DND-41 (cell line): ENCODE data around the gene MTMR2.

Experiments used
- ATAC-seq: fragments of 200-7000 bp; cut with Tn5 transposase; 3 replicates; pipeline ENCODE4 v1.9.1; 2021; ENCODE audit warnings: low read depth; ENCODE audit not compliant: insufficient read depth
- DNase-seq: peaks from one replicate; pipeline ENCODE4 v3.0.0-alpha.2; 2020
- H2AFZ ChIP-seq: 2 replicates; pipeline ENCODE4 v1.6.0; 2012; ENCODE audit warnings: low read depth, low read length
- H3K27ac ChIP-seq: 2 replicates; pipeline ENCODE4 v1.5.1; 2012; ENCODE audit warnings: low read length, inconsistent platforms
- H3K27me3 ChIP-seq: fragments of 200-600 bp; sonication (generic); 2 replicates; pipeline ENCODE4 v1.6.0; 2012; ENCODE audit warnings: low read length, mild to moderate bottlenecking, inconsistent platforms; ENCODE audit not compliant: insufficient read depth, poor library complexity
- H3K36me3 ChIP-seq: 2 replicates; pipeline ENCODE4 v1.5.1; 2012; ENCODE audit warnings: low read length, inconsistent platforms; ENCODE audit not compliant: insufficient read depth
- H3K4me1 ChIP-seq: 2 replicates; pipeline ENCODE4 v1.5.1; 2012; ENCODE audit warnings: mild to moderate bottlenecking, low read length; ENCODE audit not compliant: insufficient read depth
- H3K4me2 ChIP-seq: 2 replicates; pipeline ENCODE4 v1.6.0; 2012; ENCODE audit warnings: mild to moderate bottlenecking, moderate library complexity, low read length, inconsistent platforms; ENCODE audit not compliant: insufficient read depth
- H3K4me3 ChIP-seq, 2 experiments: fragments of 200-600 bp in 1 of 2; shearing (Covaris generic) in 1 of 2; 2 replicates each; pipeline ENCODE4 v1.5.1; 2012 to 2016; ENCODE audit warnings: inconsistent platforms in 2 of 2, low read length in 2 of 2, mild to moderate bottlenecking in 2 of 2, low read depth in 1 of 2, moderate library complexity in 1 of 2
- H3K79me2 ChIP-seq: 2 replicates; pipeline ENCODE4 v1.6.0; 2012; ENCODE audit warnings: low read length, inconsistent platforms; ENCODE audit not compliant: insufficient read depth
- H3K9ac ChIP-seq: 2 replicates; pipeline ENCODE4 v1.6.0; 2012; ENCODE audit warnings: low read depth, mild to moderate bottlenecking, inconsistent platforms, low read length, moderate library complexity
- H3K9me3 ChIP-seq: 2 replicates; pipeline ENCODE4 v1.5.1; 2012; ENCODE audit warnings: low read length, moderate library complexity, mild to moderate bottlenecking, inconsistent platforms; ENCODE audit not compliant: insufficient read depth, severe bottlenecking
- H4K20me1 ChIP-seq: 2 replicates; pipeline ENCODE4 v1.6.0; 2012; ENCODE audit warnings: low read length; ENCODE audit not compliant: insufficient read depth
- CTCF ChIP-seq: IDR thresholded peaks from 2 replicates; pipeline ENCODE4 v1.5.1; 2012; ENCODE audit warnings: borderline replicate concordance, low read length, moderate library complexity, mild to moderate bottlenecking; ENCODE audit not compliant: poor library complexity, severe bottlenecking; ENCODE audit errors: extremely low read depth
- EZH2 ChIP-seq: IDR thresholded peaks from 3 replicates; pipeline ENCODE4 v1.6.1; 2012; ENCODE audit warnings: borderline replicate concordance, low read depth, mild to moderate bottlenecking, moderate library complexity, low read length, inconsistent platforms; ENCODE audit not compliant: severe bottlenecking

Gene MTMR2

GRCh38 chr11:95923728-95924413 lies at the start of gene MTMR2:
MTMR2 (minus strand) TSS chr11:95924107; CDS start chr11:95923954, 153 bp downstream.
- Histone ChIP-seq H3K27ac (peak within 1 kb of the TSS; percentile 68), H3K9ac (peak within 1 kb of the TSS; percentile 88), H3K36me3 (no peaks in the 10 kb centered on the region; the same call in 1 of the 2 replicates), H4K20me1 (no peaks in the 10 kb centered on the region), H3K4me1 (peaks cover 33% of the 10 kb centered on the region), H2AFZ (peak within 1 kb of the TSS; percentile 74), H3K4me2 (peak within 1 kb of the TSS; percentile 81), H3K27me3 (no peaks in the 10 kb centered on the region), H3K79me2 (peaks cover 62% of the 10 kb centered on the region), H3K4me3 (peak within 1 kb of the TSS; percentile 63 to 64), H3K9me3 (no peaks in the 10 kb centered on the region)
- DNase-seq (peak; percentile 69), ATAC-seq (peak; percentile 96)
- TF ChIP-seq CTCF (no peak), EZH2 (no peak)

GRCh38 chr11:95972060-95972459 lies 48.2 kb upstream of the MTMR2 start:
- ATAC-seq (no peak), DNase-seq (no peak)

GRCh38 chr11:95968585-95968984 lies 44.7 kb upstream of the MTMR2 start:
- Histone ChIP-seq H2AFZ (no peak overlapping the region), H3K4me2 (no peak overlapping the region), H4K20me1 (no peaks in the 10 kb centered on the region), H3K79me2 (no peaks in the 10 kb centered on the region), H3K4me1 (no peaks in the 10 kb centered on the region), H3K9ac (no peak overlapping the region), H3K4me3 (no peak overlapping the region), H3K27ac (no peak overlapping the region), H3K27me3 (no peaks in the 10 kb centered on the region), H3K36me3 (no peaks in the 10 kb centered on the region), H3K9me3 (no peaks in the 10 kb centered on the region)
- no peak for DNase-seq
- TF ChIP-seq EZH2 (no peak), CTCF (peak; percentile 45)
- ATAC-seq = no peak

More at GRCh38 chr11:95972060-95972459, 48.2 kb upstream of the MTMR2 start:
- Histone ChIP-seq H4K20me1 (no peaks in the 10 kb centered on the region), H3K27ac (no peak overlapping the region), H3K4me1 (no peaks in the 10 kb centered on the region), H2AFZ (no peak overlapping the region), H3K36me3 (no peaks in the 10 kb centered on the region), H3K9ac (no peak overlapping the region), H3K4me2 (no peak overlapping the region), H3K9me3 (no peaks in the 10 kb centered on the region), H3K27me3 (no peaks in the 10 kb centered on the region), H3K4me3 (no peak overlapping the region), H3K79me2 (no peaks in the 10 kb centered on the region)
- TF ChIP-seq EZH2 (no peak), CTCF (no peak)
